ENCODE data around the gene FMN2. TPM values are rescaled to one million over a fixed set of nuclear protein-coding genes. Genes with fewer than 3 reads are reported as not detected.

The FMN2 gene
- total RNA-seq, 1 donor: not detected

DNA sequence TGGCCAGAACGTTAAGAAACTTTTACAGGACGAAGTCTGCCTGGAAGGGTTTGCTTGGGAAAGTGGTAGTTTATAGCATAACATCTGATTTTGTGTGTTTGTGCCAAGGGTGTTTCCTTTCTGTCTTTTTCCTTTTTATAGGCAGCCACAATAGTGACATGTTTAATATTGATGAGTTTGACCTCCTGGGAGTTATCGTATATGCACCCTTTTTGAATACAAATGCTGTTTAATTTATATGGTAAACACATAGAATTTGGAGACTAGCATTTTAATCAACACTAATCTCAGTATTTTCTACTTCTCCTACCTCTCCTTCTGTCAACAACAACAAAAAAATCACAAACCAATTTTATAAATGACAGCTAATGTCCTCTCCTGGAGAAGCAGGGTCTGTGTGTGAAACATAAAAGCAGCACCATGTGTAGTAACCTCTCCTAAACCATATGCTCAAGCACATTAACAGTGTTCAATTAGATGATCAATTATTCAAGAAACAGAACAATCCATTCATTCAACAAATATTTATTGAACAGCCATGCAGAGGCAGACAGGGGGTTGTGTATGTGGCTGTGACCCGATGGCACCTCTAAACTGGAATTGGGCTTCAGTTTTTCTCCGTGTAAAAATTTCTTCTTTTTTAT is 604 bp upstream of the FMN2 start:
- no peak overlapping the region for H3K4me3 ChIP-seq (ENCODE audit: low read length)
- no peaks in the 10 kb centered on the region for H3K9me3 ChIP-seq (ENCODE audit: low read depth, low read length)
- H3K27me3 ChIP-seq (ENCODE audit: insufficient read depth, low read length): peaks cover 50% of the 10 kb centered on the region
- no peaks in the 10 kb centered on the region for H3K4me1 ChIP-seq (ENCODE audit: insufficient read depth, low read length)

DNA sequence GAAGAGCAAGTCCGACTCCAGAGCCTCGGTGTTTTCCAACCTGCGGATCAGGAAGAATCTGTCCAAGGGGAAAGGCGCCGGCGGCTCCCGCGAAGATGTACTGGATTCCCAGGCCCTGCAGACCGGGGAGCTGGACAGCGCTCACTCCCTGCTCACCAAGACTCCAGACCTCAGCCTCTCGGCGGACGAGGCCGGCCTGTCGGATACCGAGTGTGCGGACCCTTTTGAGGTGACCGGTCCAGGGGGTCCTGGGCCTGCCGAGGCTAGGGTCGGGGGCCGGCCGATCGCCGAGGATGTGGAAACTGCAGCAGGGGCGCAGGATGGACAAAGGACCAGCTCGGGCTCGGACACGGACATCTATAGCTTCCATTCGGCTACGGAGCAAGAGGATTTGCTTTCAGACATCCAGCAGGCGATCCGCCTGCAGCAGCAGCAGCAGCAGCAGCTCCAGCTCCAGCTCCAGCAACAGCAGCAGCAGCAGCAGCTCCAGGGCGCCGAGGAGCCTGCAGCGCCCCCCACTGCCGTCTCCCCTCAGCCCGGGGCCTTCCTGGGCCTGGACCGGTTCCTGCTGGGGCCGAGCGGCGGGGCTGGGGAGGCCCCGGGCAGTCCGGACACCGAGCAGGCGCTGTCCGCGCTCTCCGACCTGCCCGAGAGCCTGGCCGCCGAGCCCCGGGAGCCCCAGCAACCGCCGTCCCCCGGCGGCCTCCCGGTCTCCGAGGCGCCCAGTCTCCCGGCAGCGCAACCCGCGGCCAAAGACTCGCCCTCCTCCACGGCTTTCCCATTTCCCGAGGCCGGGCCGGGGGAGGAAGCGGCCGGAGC is 827 bp downstream of the FMN2 start:
- Histone ChIP-seq H3K4me1 (ENCODE audit: insufficient read depth, low read length) (no peaks in the 10 kb centered on the region), H3K4me3 (ENCODE audit: low read length) (no peak overlapping the region), H3K9me3 (ENCODE audit: low read depth, low read length) (no peaks in the 10 kb centered on the region), H3K27me3 (ENCODE audit: insufficient read depth, low read length) (peaks cover 50% of the 10 kb centered on the region)

DNA sequence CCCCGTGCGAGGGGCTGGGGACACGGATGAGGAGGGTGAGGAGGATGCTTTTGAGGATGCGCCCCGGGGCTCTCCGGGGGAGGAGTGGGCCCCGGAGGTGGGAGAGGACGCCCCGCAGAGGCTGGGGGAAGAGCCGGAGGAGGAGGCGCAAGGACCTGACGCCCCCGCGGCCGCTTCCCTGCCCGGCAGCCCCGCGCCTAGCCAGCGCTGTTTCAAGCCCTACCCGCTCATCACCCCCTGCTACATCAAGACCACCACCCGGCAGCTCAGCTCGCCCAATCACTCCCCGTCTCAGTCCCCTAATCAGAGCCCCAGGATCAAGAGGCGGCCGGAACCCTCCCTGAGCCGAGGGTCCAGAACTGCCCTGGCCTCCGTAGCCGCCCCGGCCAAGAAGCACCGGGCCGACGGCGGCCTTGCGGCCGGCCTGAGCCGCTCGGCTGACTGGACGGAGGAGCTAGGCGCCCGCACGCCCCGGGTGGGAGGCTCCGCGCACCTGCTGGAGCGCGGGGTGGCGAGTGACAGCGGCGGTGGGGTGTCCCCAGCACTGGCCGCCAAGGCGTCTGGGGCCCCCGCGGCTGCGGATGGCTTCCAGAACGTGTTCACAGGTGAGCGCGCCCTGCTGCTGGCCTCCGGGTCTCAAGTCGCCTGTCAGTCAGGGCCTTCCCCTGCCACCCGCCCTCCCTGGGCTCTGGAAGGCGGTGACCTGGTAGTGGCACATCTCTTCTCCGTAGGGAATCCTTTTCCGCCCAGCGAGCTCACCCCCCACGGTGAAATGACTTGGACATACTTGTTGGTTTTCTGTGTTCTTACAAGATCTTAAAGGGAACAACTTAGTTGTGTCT is 1.7 kb downstream of the FMN2 start:
- H3K9me3 ChIP-seq (ENCODE audit: low read depth, low read length): no peaks in the 10 kb centered on the region
- no peaks in the 10 kb centered on the region for H3K4me1 ChIP-seq (ENCODE audit: insufficient read depth, low read length)
- peaks cover 50% of the 10 kb centered on the region for H3K27me3 ChIP-seq (ENCODE audit: insufficient read depth, low read length)
- no peak overlapping the region for H3K4me3 ChIP-seq (ENCODE audit: low read length)

DNA sequence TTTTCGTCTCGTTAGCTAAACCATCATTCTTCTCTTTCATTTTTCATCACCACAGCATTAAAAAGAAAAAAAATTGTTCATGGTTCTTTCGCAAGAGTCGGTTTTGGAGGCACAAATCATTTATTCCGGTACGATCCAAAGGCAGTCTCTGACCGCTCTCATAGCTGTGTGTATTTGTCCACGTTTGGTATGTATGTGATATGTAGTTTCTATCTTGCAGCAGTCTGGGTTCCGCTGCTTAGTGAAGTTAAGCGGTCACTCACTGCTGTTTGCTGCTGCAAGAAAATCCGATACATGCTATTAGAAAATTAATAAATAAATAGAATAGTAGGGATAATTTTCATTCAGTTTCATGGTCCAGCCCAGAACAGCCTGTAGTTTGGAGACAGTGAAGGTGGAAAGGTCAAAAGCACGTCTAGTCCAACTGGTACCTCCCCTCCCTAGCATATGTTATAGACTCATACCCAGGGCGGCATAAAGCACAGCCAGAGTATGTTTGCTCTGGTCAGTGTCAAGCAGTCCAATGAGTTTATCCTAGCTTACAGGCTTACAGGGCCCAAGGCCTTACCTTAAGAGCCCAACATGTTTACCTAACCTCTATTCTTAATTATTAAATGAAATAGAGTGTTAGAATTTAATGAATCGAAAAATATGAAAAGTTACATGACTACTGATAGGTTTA is 2.5 kb downstream of the FMN2 start:
- no peak overlapping the region for H3K4me3 ChIP-seq (ENCODE audit: low read length)
- H3K4me1 ChIP-seq (ENCODE audit: insufficient read depth, low read length): no peaks in the 10 kb centered on the region
- no peaks in the 10 kb centered on the region for H3K9me3 ChIP-seq (ENCODE audit: low read depth, low read length)
- H3K27me3 ChIP-seq (ENCODE audit: insufficient read depth, low read length): peaks cover 47% of the 10 kb centered on the region

DNA sequence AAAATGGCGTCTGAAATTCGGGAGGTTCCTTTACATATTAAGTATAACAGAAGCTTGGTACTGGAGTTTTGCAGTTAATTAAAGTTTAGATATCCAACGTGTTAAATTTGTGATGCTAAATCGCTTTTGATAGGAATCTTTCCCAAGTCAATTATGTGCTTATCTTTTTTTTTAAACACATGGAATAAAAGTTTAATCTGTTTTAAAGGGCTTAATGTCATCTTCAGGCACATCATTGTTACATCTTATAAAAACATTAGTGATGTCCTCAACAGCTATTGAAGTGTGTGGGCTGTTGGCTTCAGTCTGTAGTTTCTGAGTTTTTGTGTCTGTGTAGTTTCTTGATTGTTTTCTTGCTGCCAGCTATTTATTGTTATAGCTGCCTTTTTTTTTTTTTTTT is 5.3 kb downstream of the FMN2 start:
- no peaks in the 10 kb centered on the region for H3K4me1 ChIP-seq (ENCODE audit: insufficient read depth, low read length)
- peaks cover 26% of the 10 kb centered on the region for H3K27me3 ChIP-seq (ENCODE audit: insufficient read depth, low read length)
- H3K4me3 ChIP-seq (ENCODE audit: low read length): no peak overlapping the region
- H3K9me3 ChIP-seq (ENCODE audit: low read depth, low read length): no peaks in the 10 kb centered on the region

DNA sequence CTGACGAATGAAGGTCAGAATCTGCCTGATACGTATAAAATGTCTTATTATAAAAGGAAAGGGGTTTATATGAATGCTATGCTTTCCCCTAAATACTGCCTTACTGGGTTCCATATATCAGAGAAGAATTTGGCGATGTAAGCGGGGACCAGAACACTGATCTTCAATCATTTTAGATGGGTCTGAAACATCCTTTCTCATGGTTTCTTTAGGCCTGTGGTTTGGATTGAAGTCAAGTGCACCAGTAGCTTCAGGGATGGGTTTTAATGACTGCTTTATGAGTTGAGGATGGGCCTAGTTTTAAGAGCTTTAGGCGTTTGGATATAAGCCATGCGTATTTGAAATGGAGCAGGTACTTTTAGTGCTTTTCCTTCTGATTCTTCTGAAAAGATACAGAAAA is 6.9 kb downstream of the FMN2 start:
- Histone ChIP-seq H3K9me3 (ENCODE audit: low read depth, low read length) (no peaks in the 10 kb centered on the region), H3K4me1 (ENCODE audit: insufficient read depth, low read length) (no peaks in the 10 kb centered on the region), H3K4me3 (ENCODE audit: low read length) (no peak overlapping the region), H3K27me3 (ENCODE audit: insufficient read depth, low read length) (peaks cover 17% of the 10 kb centered on the region)

DNA sequence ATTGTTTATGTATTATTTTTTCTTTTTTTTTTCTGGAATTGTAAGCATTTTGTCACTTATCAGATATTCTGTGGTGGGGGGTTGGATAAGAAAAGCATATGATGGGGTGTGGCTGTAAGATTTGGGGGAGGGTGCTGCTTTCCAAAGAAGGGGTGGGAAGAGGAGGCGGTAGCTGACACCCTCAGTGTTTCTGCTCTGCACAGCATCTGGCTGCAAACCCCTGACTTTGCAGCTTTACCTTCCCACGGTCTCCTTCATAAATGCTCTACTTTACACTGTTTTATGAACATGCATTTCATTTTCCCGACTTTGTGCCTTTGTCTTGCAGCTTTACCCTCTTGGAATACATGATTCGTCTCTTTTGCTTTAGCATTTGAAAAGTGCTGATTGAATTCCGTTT is 7.6 kb downstream of the FMN2 start:
- H3K27me3 ChIP-seq (ENCODE audit: insufficient read depth, low read length): peaks cover 9% of the 10 kb centered on the region
- H3K4me3 ChIP-seq (ENCODE audit: low read length): no peak overlapping the region
- no peaks in the 10 kb centered on the region for H3K4me1 ChIP-seq (ENCODE audit: insufficient read depth, low read length)
- no peaks in the 10 kb centered on the region for H3K9me3 ChIP-seq (ENCODE audit: low read depth, low read length)

DNA sequence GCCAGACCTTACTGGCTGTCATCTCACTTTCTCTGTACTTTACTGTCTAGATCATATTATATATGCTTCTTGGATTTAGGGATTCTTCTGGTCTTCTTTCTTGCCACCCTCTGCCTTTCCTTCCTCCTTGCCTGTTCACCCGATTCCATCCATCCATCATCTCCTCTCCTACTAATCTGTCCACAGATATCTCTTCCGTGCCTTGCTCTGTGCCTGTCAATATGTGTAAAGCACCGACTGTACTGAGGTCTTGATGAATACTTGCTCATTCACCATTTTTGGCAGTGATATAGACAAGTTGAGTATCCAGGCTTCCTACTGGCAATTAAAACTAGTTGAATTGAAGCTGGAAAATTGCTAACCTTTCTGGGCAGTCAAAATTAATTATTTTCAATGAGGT is 8.1 kb downstream of the FMN2 start:
- H3K27me3 ChIP-seq (ENCODE audit: insufficient read depth, low read length): peaks cover 7% of the 10 kb centered on the region

DNA sequence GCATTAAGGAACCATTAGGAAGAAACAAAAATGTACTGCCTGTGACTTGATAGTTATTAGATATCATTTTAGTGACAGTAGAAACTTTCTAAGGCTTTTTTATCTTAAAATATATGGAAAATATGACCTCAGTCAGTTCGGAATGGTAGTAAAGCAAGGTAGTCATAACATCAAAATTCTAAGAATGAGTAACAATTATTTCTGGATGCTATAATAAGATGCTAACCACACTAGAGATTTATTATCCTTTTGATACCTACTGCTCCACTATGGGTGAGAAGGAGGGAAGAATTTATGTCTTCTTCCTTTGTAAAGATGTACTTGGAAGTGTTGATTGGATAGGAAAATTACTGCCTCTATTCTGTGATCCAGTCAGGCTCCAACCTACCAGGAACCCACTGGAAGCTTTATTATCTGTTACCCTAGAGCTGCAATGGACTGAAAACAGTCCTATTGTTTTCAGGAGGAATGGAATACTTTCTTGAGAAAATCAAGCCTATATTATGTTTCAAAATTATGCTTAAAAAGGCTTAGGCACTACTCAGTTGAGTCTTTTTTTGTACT is 8.8 kb downstream of the FMN2 start:
- Histone ChIP-seq H3K4me3 (ENCODE audit: low read length) (no peak overlapping the region), H3K27me3 (ENCODE audit: insufficient read depth, low read length) (peaks cover 2% of the 10 kb centered on the region), H3K9me3 (ENCODE audit: low read depth, low read length) (no peaks in the 10 kb centered on the region), H3K4me1 (ENCODE audit: insufficient read depth, low read length) (no peaks in the 10 kb centered on the region)

More for the DNA sequence above, 8.1 kb downstream of the FMN2 start:
- H3K4me3 ChIP-seq (ENCODE audit: low read length): no peak overlapping the region
- H3K9me3 ChIP-seq (ENCODE audit: low read depth, low read length): no peaks in the 10 kb centered on the region
- H3K4me1 ChIP-seq (ENCODE audit: insufficient read depth, low read length): no peaks in the 10 kb centered on the region

DNA sequence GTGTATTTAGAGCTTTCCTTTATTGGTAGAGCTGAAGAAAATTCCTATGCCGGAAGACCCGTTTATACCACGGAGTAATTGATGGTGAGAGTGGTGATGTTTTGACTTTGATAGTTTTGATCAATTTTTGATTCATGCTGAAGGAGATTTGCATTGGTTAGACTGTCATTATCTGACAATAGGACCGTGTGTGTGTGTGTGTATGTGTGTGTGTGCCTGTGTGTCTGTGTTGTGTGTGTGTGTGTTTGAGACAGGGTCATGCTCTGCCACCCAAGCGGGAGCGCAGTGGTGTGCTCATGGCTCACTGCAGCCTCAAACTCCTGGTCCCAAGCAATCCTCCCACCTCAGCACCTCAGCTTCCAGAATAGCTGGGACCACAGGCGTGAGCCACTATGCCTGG is 9.6 kb downstream of the FMN2 start:
- H3K27me3 ChIP-seq (ENCODE audit: insufficient read depth, low read length): no peaks in the 10 kb centered on the region
- no peaks in the 10 kb centered on the region for H3K4me1 ChIP-seq (ENCODE audit: insufficient read depth, low read length)
- no peaks in the 10 kb centered on the region for H3K9me3 ChIP-seq (ENCODE audit: low read depth, low read length)
- H3K4me3 ChIP-seq (ENCODE audit: low read length): no peak overlapping the region

DNA sequence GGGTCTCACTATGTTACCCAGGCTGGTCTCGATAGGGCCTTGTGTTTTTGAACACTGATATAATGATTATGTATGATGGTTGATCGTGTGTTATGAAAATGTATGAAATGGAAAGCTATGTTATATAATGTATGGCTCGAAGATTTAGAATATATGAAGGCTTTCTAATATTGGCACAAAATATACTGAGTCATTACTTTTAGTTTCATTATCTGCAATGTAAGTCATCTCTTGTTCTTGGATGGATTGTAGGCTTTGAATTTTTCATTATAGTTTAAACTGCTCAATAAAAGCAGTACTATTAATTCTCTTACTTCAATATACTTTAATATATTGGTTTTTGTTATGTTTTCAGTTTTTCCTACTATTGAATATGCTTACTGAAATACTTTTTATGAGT is 10.1 kb downstream of the FMN2 start:
- Histone ChIP-seq H3K4me1 (ENCODE audit: insufficient read depth, low read length) (no peaks in the 10 kb centered on the region), H3K9me3 (ENCODE audit: low read depth, low read length) (no peaks in the 10 kb centered on the region), H3K4me3 (ENCODE audit: low read length) (no peak overlapping the region), H3K27me3 (ENCODE audit: insufficient read depth, low read length) (no peaks in the 10 kb centered on the region)

DNA sequence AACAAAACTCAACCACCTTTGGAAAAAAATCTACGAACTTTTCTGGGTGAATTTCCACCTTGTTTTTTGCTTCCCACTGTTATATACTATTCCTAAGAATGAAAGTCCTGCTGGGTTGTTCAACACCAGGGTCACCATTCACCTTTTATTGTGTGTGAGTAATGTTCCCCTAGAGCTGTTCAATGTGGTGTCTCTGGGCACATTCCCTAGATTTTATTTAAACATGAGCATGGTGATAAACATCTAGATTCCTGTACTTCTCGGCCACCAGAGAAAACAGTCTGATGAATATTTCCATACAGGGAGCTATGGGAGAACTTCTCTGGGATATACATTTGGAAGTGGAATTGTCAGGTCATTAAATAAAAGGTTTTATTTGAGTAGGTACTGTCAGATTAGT is 13.0 kb downstream of the FMN2 start:
- Histone ChIP-seq H3K4me1 (ENCODE audit: insufficient read depth, low read length) (no peaks in the 10 kb centered on the region), H3K4me3 (ENCODE audit: low read length) (no peak overlapping the region), H3K9me3 (ENCODE audit: low read depth, low read length) (no peaks in the 10 kb centered on the region), H3K27me3 (ENCODE audit: insufficient read depth, low read length) (no peaks in the 10 kb centered on the region)

DNA sequence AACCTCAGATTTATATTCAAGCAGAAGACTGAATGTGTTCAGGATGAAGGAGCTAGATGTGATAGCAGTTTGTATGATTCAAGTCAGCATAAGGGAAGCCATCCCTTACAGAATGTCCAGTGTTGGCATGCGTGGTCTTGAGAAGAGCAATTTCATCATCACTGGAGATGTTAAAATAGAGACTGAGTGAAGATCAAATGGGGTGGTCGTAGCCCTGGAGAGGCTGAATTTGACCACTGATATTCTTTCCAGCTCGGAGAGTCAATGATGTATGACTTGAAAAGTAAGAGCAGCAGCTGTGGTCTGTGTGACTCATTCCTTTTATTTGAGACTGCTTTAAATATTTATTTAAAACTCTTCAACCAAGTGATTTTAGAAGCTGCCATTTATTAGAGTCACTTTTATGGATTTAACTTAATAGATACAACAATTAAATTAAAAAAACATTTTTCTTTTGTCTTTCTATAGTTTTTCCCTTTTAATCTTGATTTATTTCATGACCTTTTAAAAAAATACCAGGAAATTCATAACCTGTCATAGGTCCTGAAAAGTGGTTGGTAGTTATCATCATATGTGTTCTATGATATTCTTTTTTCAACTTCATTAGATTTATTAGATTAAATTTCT is 15.5 kb downstream of the FMN2 start:
- Histone ChIP-seq H3K4me1 (ENCODE audit: insufficient read depth, low read length) (no peaks in the 10 kb centered on the region), H3K27me3 (ENCODE audit: insufficient read depth, low read length) (no peaks in the 10 kb centered on the region), H3K4me3 (ENCODE audit: low read length) (no peak overlapping the region), H3K9me3 (ENCODE audit: low read depth, low read length) (no peaks in the 10 kb centered on the region)

DNA sequence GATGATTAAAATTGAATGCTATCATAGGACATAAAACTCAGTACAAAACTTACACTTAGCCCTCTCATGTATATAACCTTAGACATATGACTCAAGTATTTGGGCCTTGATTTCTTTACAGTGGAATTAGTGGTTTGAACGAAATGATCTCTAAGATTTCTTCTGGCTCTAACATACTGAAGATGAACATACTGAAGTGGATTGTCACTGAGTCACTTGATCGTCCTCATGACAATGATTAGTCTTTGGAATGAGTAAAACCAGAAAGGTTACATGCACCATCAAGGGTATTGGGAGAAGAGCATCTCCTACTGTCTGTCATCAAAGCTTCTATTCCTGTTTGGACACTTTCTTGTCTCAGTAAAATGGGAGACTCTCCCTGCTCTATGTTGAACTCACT is 17.4 kb downstream of the FMN2 start:
- Histone ChIP-seq H3K4me3 (ENCODE audit: low read length) (no peak overlapping the region), H3K27me3 (ENCODE audit: insufficient read depth, low read length) (no peaks in the 10 kb centered on the region), H3K4me1 (ENCODE audit: insufficient read depth, low read length) (no peaks in the 10 kb centered on the region), H3K9me3 (ENCODE audit: low read depth, low read length) (no peaks in the 10 kb centered on the region)
